GM12872 (cell line): ENCODE data around the gene MACF1.

Experiments
- TF ChIP-seq, protein P1 (sequence below): IDR thresholded peaks from 3 replicates; pipeline ENCODE4 v1.5.1; 2011; ENCODE audit warnings: low read depth, mild to moderate bottlenecking, low read length, moderate library complexity; ENCODE audit not compliant: insufficient read depth

Gene MACF1

DNA sequence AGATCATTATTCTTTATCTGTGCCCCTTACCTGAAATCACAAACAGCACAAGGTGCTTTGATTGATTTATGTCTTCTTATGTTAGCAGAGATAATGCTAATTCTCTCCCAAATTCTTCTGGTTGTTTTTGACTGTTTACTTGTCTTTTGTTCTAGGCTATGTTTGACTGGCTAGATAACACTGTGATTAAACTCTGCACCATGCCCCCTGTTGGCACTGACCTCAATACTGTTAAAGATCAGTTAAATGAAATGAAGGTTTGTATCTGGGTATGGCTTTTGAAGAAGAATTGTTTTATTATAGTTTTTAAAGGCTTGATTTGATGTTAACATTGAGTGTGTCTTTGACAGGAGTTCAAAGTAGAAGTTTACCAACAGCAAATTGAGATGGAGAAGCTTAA is 237.3 kb downstream of the MACF1 start:
- TF ChIP-seq, protein P1, sequence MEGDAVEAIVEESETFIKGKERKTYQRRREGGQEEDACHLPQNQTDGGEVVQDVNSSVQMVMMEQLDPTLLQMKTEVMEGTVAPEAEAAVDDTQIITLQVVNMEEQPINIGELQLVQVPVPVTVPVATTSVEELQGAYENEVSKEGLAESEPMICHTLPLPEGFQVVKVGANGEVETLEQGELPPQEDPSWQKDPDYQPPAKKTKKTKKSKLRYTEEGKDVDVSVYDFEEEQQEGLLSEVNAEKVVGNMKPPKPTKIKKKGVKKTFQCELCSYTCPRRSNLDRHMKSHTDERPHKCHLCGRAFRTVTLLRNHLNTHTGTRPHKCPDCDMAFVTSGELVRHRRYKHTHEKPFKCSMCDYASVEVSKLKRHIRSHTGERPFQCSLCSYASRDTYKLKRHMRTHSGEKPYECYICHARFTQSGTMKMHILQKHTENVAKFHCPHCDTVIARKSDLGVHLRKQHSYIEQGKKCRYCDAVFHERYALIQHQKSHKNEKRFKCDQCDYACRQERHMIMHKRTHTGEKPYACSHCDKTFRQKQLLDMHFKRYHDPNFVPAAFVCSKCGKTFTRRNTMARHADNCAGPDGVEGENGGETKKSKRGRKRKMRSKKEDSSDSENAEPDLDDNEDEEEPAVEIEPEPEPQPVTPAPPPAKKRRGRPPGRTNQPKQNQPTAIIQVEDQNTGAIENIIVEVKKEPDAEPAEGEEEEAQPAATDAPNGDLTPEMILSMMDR, result no peak

DNA sequence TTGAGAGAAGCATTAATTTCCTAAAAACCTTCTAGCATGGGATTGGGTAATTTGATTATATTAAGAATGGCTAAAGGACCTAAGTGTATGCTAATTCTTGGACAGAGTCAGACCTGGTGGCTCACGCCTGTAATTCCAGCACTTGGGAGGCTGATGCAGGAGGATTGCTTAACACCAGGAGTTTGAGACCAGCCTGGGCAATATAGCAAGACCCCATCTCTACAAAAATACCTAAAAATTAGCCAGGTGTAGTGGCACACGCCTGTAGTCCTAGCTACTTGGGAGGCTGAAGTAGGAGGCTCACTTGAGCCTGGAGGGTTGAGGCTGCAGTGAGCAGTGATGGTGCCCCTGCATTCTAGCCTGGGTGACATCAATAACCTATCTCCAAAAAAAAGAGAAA is 241.1 kb downstream of the MACF1 start:
- TF ChIP-seq, protein P1, result no peak

DNA sequence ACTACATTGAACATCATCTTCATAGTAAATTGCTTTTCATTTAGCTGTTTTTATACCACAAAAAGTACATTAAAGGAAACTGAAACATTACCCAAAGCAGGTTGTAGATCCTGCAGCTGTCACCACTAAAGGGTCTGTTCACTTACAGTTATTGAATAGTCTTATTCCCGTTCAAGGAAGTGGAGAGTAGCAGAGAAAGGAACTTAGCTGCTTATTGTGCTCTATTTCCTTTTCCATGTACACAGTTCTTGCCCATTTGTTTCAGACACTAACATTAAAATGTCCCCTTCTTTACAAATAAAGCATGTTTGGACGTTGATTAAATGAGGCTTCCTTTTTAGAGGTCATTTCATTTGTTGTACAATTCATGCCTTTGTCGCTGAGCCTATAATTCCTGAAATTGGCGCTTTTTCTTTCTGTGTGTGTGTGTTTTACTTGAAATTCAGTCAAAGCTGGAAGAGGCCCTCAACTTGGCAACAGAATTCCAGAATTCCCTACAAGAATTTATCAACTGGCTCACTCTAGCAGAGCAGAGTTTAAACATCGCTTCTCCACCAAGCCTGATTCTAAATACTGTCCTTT is 242.6 kb downstream of the MACF1 start:
- TF ChIP-seq, protein P1, result no peak

DNA sequence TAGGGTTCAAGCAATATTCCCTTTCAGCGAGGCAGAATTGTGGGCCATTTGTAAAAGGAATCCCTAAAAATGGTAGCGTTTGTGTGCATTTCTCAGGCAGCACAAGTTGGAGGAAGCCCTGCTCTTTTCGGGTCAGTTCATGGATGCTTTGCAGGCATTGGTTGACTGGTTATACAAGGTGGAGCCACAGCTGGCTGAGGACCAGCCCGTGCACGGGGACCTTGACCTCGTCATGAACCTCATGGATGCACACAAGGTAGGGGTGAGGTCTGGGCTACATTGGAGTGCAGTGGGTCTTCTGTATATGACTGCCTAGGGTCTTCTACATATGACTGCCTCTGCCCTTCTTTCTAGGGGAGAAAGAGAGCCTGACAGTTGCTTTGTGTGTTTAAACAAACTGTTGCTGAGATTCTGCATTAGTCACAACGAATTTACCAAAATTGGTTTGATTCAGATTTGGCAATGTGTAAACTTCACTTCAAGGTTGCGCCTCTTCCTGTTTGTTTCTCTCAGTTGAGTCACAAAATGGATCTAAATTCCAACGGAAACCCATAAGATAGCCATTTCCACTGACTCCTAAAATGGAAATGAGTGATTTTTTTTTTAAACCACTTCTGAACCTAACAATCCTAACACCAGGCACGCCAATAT is 246.6 kb downstream of the MACF1 start:
- TF ChIP-seq, protein P1, result no peak

DNA sequence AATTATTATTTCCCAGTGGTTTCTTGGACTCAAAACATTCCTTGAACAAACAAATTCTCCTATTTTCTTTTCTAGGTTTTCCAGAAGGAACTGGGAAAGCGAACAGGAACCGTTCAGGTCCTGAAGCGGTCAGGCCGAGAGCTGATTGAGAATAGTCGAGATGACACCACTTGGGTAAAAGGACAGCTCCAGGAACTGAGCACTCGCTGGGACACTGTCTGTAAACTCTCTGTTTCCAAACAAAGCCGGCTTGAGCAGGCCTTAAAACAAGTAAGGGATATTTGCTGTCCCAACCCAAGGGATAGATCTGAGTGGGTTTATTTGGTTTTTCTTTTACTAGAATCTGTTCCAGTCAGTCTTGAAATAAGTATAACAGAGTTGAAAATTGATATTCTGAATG is 247.6 kb downstream of the MACF1 start:
- TF ChIP-seq, protein P1, result no peak

DNA sequence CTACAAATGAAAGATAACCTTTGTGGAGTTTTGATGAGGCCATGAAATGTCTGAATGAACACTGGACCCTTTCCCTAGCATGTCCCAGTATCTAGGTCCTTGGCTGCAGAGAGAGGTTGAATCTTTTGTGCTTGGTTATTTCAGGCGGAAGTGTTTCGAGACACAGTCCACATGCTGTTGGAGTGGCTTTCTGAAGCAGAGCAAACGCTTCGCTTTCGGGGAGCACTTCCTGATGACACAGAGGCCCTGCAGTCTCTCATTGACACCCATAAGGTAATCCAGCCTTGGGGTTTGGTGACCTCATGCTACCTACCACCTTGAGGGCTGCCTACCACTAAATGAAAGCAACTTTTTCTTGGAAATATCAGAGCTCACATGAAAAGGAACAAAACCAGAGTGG is 248.0 kb downstream of the MACF1 start:
- TF ChIP-seq, protein P1, result no peak

DNA sequence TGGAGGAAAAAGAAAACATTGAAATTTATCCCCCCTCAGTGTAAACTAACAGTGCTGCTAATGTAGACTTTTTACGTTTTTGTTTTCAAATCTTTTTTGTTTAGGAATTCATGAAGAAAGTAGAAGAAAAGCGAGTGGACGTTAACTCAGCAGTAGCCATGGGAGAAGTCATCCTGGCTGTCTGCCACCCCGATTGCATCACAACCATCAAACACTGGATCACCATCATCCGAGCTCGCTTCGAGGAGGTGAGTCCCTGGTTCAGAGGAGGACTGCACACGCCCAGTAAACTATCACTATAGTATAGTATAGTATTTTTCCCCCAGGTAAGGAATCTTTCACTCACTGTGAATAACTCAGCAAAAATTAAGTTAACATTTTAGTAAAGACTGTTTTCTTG is 249.1 kb downstream of the MACF1 start:
- TF ChIP-seq, protein P1, result no peak

DNA sequence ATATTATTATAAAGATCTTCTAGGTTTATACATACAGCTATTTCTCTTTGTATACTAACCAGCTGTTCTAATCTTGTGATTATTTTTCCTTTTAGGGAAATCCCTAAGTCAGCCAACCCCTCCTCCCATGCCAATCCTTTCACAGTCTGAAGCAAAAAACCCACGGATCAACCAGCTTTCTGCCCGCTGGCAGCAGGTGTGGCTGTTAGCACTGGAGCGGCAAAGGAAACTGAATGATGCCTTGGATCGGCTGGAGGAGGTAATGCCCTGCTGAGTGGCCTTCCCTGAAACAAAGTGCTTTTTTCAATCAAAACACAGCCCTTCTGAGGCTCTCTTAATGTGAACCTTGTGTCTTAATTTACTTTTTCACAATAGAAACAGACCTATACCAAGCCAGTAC is 254.5 kb downstream of the MACF1 start:
- TF ChIP-seq, protein P1, result no peak
